Liver (tissue), 9 donors: ENCODE measurements around the gene HORMAD2. TPM values are rescaled to one million over a fixed set of nuclear protein-coding genes. Genes with fewer than 3 reads are reported as not detected.
A peak's percentile ranks its signal among the peaks of the same experiment; 100 is the strongest.

Experiments used
- DNase-seq: peaks from one replicate; pipeline ENCODE4 v3.0.0-alpha.2; 2017; ENCODE audit warnings: low spot score
- H3K27ac ChIP-seq, 2 donors: one replicate each; pipeline ENCODE4 v1.7.0; 2013; ENCODE audit warnings: inconsistent platforms in 2 of 2, low read length in 2 of 2, control low read depth in 1 of 2, low read depth in 1 of 2, mild to moderate bottlenecking in 1 of 2
- H3K27me3 ChIP-seq, 4 donors: one replicate each; pipeline versions ENCODE4 v1.6.1 to v1.7.0; 2013; ENCODE audit warnings: low read length in 3 of 4, inconsistent platforms in 1 of 4, mild to moderate bottlenecking in 1 of 4, moderate library complexity in 1 of 4; ENCODE audit not compliant: control insufficient read depth in 4 of 4, insufficient read depth in 4 of 4
- H3K36me3 ChIP-seq, 4 donors: one replicate each; pipeline versions ENCODE4 v1.6.1 to v1.7.0; 2013; ENCODE audit warnings: low read length in 3 of 4, mild to moderate bottlenecking in 3 of 4, low read depth in 1 of 4, moderate library complexity in 1 of 4; ENCODE audit not compliant: control insufficient read depth in 4 of 4, insufficient read depth in 3 of 4
- H3K4me1 ChIP-seq, 4 donors: one replicate each; pipeline versions ENCODE4 v1.6.1 to v1.7.0; 2013; ENCODE audit warnings: low read length in 3 of 4, mild to moderate bottlenecking in 3 of 4, moderate library complexity in 1 of 4; ENCODE audit not compliant: control insufficient read depth in 4 of 4, insufficient read depth in 4 of 4
- H3K4me3 ChIP-seq, 3 donors: one replicate each; pipeline versions ENCODE4 v1.6.1 to v1.7.0; 2013; ENCODE audit warnings: low read length in 3 of 3, control low read depth in 1 of 3, low read depth in 1 of 3, mild to moderate bottlenecking in 1 of 3
- H3K9ac ChIP-seq, 2 donors: one replicate each; pipeline ENCODE4 v1.7.0; 2013; ENCODE audit warnings: low read length in 2 of 2, mild to moderate bottlenecking in 2 of 2, moderate library complexity in 2 of 2, control low read depth in 1 of 2, low read depth in 1 of 2
- H3K9me3 ChIP-seq, 4 donors: one replicate each; pipeline versions ENCODE4 v1.6.1 to v1.7.0; 2013; ENCODE audit warnings: low read length in 3 of 4; ENCODE audit not compliant: control insufficient read depth in 4 of 4
- ATF3 ChIP-seq: IDR thresholded peaks from 2 replicates; pipeline ENCODE4 v1.6.1; 2016; ENCODE audit warnings: antibody characterized with exemption
- EGR1 ChIP-seq, 2 donors: IDR thresholded peaks; 2 replicates each; pipeline ENCODE4 v1.6.1; 2016 to 2018; ENCODE audit warnings: antibody characterized with exemption in 2 of 2, low read depth in 2 of 2
- GABPA ChIP-seq, 2 donors: IDR thresholded peaks in 1 of 2; conservative IDR thresholded peaks in 1 of 2; 2 replicates each; pipeline ENCODE4 v1.6.1; 2016; ENCODE audit warnings: antibody characterized with exemption in 2 of 2, mild to moderate bottlenecking in 1 of 2, moderate library complexity in 1 of 2
- HNF4A ChIP-seq, 2 donors: conservative IDR thresholded peaks; 2 replicates each; pipeline ENCODE4 v1.6.1; 2016; ENCODE audit warnings: antibody characterized with exemption in 2 of 2, mild to moderate bottlenecking in 2 of 2
- MAX ChIP-seq: IDR thresholded peaks from 2 replicates; pipeline ENCODE4 v1.6.1; 2016; ENCODE audit warnings: antibody characterized with exemption
- NR2F2 ChIP-seq: IDR thresholded peaks from 2 replicates; pipeline ENCODE4 v1.6.1; 2016; ENCODE audit warnings: antibody characterized with exemption
- RAD21 ChIP-seq, 2 donors: IDR thresholded peaks; 2 replicates each; pipeline ENCODE4 v1.6.1; 2016; ENCODE audit warnings: antibody characterized with exemption in 2 of 2, mild to moderate bottlenecking in 2 of 2
- RXRA ChIP-seq, 2 donors: IDR thresholded peaks; 2 replicates each; pipeline ENCODE4 v1.6.1; 2017 to 2018; ENCODE audit warnings: antibody characterized with exemption in 2 of 2, mild to moderate bottlenecking in 1 of 2
- SP1 ChIP-seq: IDR thresholded peaks from 2 replicates; pipeline ENCODE4 v1.6.1; 2018; ENCODE audit warnings: antibody characterized with exemption, mild to moderate bottlenecking
- TAF1 ChIP-seq: conservative IDR thresholded peaks from 2 replicates; pipeline ENCODE4 v1.6.1; 2016; ENCODE audit warnings: antibody characterized with exemption, mild to moderate bottlenecking
- YY1 ChIP-seq: IDR thresholded peaks from 2 replicates; pipeline ENCODE4 v1.6.1; 2016; ENCODE audit warnings: antibody characterized with exemption, mild to moderate bottlenecking
- ZBTB33 ChIP-seq: IDR thresholded peaks from 2 replicates; pipeline ENCODE4 v1.6.1; 2016; ENCODE audit warnings: antibody characterized with exemption
- WGBS: extraction: QIAGEN DNeasy Blood & Tissue Kit; methylation state at CpG from one replicate; pipeline ENCODE4 v1.1.7; 2013; 5-methylcytosine and 5-hydroxymethylcytosine counted together
- polyA plus RNA-seq, 2 donors: library from polyadenylated mRNA; stranded (reverse) in 1 of 2; unstranded in 1 of 2; fragments of 200-250 nt in 1 of 2; fragments of >200 nt in 1 of 2; fragmentation: Nextera tagmentation in 1 of 2; extraction: Ambion mirVana in 1 of 2; gene quantifications; one replicate each; pipeline versions ENCODE4 v1.2.1 to v1.2.3, GENCODE V29; 2013 to 2015
- total RNA-seq, 2 donors: library from RNA; depleted of rRNA; stranded (reverse); fragments of >200 nt; gene quantifications; one replicate each; pipeline ENCODE4 v1.2.3, GENCODE V29; 2014
- TF ChIP-seq, protein P1 (sequence below): IDR thresholded peaks from 2 replicates; pipeline ENCODE4 v1.6.1; 2016; ENCODE audit warnings: antibody characterized with exemption, mild to moderate bottlenecking
- TF ChIP-seq, protein P2 (sequence below): fragments of 150-350 bp; IDR thresholded peaks from 2 replicates; pipeline ENCODE4 v1.5.1; 2017; ENCODE audit warnings: improper control_type of control experiment, low read depth, low read length; ENCODE audit not compliant: missing input control
- donor health status: healthy.
- donor health status: healthy.
- donor health status: healthy.
- donor health status: healthy.
- donor health status: healthy.

Gene HORMAD2
- total and polyA plus RNA-seq, 4 donors: 0.44 to 2.8 (median 0.47) TPM; not detected in 1

- H3K4me3 ChIP-seq: no peak overlapping the region
- DNase-seq: no peak
Observed at GRCh38 chr22:30196141-30196879, 116.0 kb downstream of the HORMAD2 start.

More at GRCh38 chr22:30196141-30196879, 116.0 kb downstream of the HORMAD2 start:
- WGBS: 31% methylated on average over 11 of the region's 11 CpGs
- H3K27me3 ChIP-seq: no peaks in the 10 kb centered on the region
- H3K27ac ChIP-seq: peak overlapping the region; percentile 44 to 70
- TF ChIP-seq NR2F2 (no peak), HNF4A (conservative IDR thresholded peaks at IDR 0.05) (no peak), YY1 (no peak), MAX (no peak), GABPA (IDR thresholded peaks at IDR 0.05 in 1 of 2, conservative IDR thresholded peaks at IDR 0.05 in 1 of 2) (no peak), RAD21 (IDR thresholded peaks at IDR 0.05) (no peak), ATF3 (no peak), ZBTB33 (no peak), EGR1 (IDR thresholded peaks at IDR 0.05; ENCODE audit: low read depth in 2 of 2) (no peak), TAF1 (no peak), RXRA (IDR thresholded peaks at IDR 0.05) (no peak), SP1 (no peak)
- TF ChIP-seq, protein P1, sequence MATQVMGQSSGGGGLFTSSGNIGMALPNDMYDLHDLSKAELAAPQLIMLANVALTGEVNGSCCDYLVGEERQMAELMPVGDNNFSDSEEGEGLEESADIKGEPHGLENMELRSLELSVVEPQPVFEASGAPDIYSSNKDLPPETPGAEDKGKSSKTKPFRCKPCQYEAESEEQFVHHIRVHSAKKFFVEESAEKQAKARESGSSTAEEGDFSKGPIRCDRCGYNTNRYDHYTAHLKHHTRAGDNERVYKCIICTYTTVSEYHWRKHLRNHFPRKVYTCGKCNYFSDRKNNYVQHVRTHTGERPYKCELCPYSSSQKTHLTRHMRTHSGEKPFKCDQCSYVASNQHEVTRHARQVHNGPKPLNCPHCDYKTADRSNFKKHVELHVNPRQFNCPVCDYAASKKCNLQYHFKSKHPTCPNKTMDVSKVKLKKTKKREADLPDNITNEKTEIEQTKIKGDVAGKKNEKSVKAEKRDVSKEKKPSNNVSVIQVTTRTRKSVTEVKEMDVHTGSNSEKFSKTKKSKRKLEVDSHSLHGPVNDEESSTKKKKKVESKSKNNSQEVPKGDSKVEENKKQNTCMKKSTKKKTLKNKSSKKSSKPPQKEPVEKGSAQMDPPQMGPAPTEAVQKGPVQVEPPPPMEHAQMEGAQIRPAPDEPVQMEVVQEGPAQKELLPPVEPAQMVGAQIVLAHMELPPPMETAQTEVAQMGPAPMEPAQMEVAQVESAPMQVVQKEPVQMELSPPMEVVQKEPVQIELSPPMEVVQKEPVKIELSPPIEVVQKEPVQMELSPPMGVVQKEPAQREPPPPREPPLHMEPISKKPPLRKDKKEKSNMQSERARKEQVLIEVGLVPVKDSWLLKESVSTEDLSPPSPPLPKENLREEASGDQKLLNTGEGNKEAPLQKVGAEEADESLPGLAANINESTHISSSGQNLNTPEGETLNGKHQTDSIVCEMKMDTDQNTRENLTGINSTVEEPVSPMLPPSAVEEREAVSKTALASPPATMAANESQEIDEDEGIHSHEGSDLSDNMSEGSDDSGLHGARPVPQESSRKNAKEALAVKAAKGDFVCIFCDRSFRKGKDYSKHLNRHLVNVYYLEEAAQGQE: no peak
- TF ChIP-seq, protein P2, sequence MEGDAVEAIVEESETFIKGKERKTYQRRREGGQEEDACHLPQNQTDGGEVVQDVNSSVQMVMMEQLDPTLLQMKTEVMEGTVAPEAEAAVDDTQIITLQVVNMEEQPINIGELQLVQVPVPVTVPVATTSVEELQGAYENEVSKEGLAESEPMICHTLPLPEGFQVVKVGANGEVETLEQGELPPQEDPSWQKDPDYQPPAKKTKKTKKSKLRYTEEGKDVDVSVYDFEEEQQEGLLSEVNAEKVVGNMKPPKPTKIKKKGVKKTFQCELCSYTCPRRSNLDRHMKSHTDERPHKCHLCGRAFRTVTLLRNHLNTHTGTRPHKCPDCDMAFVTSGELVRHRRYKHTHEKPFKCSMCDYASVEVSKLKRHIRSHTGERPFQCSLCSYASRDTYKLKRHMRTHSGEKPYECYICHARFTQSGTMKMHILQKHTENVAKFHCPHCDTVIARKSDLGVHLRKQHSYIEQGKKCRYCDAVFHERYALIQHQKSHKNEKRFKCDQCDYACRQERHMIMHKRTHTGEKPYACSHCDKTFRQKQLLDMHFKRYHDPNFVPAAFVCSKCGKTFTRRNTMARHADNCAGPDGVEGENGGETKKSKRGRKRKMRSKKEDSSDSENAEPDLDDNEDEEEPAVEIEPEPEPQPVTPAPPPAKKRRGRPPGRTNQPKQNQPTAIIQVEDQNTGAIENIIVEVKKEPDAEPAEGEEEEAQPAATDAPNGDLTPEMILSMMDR: no peak
- no peaks in the 10 kb centered on the region for H3K4me1 ChIP-seq
- no peaks in the 10 kb centered on the region for H3K9me3 ChIP-seq
- no peak overlapping the region for H3K9ac ChIP-seq
- no peaks in the 10 kb centered on the region for H3K36me3 ChIP-seq
